Measurements from ENCODE around the gene NRCAM.

Gene NRCAM

GRCh38 chr7:108129018-108129965 lies 326.9 kb downstream of the NRCAM start:
- no peak for TF ChIP-seq EZH2 (optimal IDR thresholded peaks at IDR 0.05; ENCODE audit: low read depth, low read length)
- no peak for TF ChIP-seq EZH2phosphoT487 (IDR thresholded peaks at IDR 0.05; ENCODE audit: low read length)
- no peak for TF ChIP-seq CTCF (IDR thresholded peaks at IDR 0.05; ENCODE audit: low read length)
- Histone ChIP-seq H2AFZ (ENCODE audit: low read length) (no peak overlapping the region), H3K27ac (ENCODE audit: low read length) (no peak overlapping the region), H3K4me2 (ENCODE audit: low read depth, low read length) (no peak overlapping the region), H3K79me2 (ENCODE audit: low read length) (no peaks in the 10 kb centered on the region), H3K4me3 (ENCODE audit: low read length) (no peak overlapping the region), H3K9me2 (replicated peaks; ENCODE audit: insufficient read depth, low read length) (no peaks in the 10 kb centered on the region), H3K27me3 (replicated peaks; ENCODE audit: insufficient read depth, low read length) (peaks cover 41% of the 10 kb centered on the region), H3K4me1 (ENCODE audit: low read length) (no peaks in the 10 kb centered on the region), H3K9ac (ENCODE audit: low read length) (no peak overlapping the region), H4K20me1 (ENCODE audit: insufficient read depth, low read length) (no peaks in the 10 kb centered on the region), H3F3A (ENCODE audit: insufficient read depth, low read length) (no peaks in the 10 kb centered on the region), H3K9me3 (replicated peaks; ENCODE audit: insufficient read depth, low read length) (no peaks in the 10 kb centered on the region), H3K36me3 (replicated peaks; ENCODE audit: insufficient read depth, low read length) (no peaks in the 10 kb centered on the region)
- DNase-seq: no peak

- Histone ChIP-seq H3K4me3 (ENCODE audit: low read length) (no peak overlapping the region), H3K4me2 (ENCODE audit: low read depth, low read length) (no peak overlapping the region), H3K27ac (ENCODE audit: low read length) (no peak overlapping the region), H2AFZ (ENCODE audit: low read length) (no peak overlapping the region), H3K36me3 (replicated peaks; ENCODE audit: insufficient read depth, low read length) (no peaks in the 10 kb centered on the region), H3K9ac (ENCODE audit: low read length) (no peak overlapping the region), H3K4me1 (ENCODE audit: low read length) (no peaks in the 10 kb centered on the region), H3F3A (ENCODE audit: insufficient read depth, low read length) (no peaks in the 10 kb centered on the region), H3K9me3 (replicated peaks; ENCODE audit: insufficient read depth, low read length) (no peaks in the 10 kb centered on the region), H4K20me1 (ENCODE audit: insufficient read depth, low read length) (no peaks in the 10 kb centered on the region), H3K27me3 (replicated peaks; ENCODE audit: insufficient read depth, low read length) (peaks cover 33% of the 10 kb centered on the region), H3K79me2 (ENCODE audit: low read length) (no peaks in the 10 kb centered on the region), H3K9me2 (replicated peaks; ENCODE audit: insufficient read depth, low read length) (no peaks in the 10 kb centered on the region)
- TF ChIP-seq CTCF (IDR thresholded peaks at IDR 0.05; ENCODE audit: low read length) (no peak), EZH2 (optimal IDR thresholded peaks at IDR 0.05; ENCODE audit: low read depth, low read length) (no peak), EZH2phosphoT487 (IDR thresholded peaks at IDR 0.05; ENCODE audit: low read length) (no peak)
- DNase-seq: no peak
These were observed 327.7 kb downstream of the NRCAM start for GRCh38 chr7:108128514-108128913.

DNA sequence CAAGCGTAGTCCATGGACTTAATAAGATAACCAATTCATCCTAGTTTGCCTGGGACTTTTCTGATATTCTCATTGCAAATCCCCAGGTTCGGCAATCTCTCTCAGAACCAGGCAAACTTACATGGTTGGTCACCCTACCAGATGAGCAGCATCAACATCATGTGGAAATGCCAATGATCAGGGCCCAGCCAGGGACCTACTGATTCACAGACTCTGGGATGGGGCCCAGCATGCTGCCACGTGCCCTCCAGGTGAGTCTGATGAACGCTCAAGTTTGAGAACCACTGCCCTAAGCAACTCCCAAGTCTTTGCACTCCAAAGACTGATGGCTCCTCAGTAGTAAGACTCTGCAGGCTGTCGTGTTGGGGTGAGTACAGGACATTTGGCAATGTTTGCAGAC lies 328.8 kb downstream of the NRCAM start:
- Histone ChIP-seq H3K27me3 (replicated peaks; ENCODE audit: insufficient read depth, low read length) (peaks cover 23% of the 10 kb centered on the region), H2AFZ (ENCODE audit: low read length) (no peak overlapping the region), H3K27ac (ENCODE audit: low read length) (no peak overlapping the region), H3K9ac (ENCODE audit: low read length) (no peak overlapping the region), H3K36me3 (replicated peaks; ENCODE audit: insufficient read depth, low read length) (no peaks in the 10 kb centered on the region), H3F3A (ENCODE audit: insufficient read depth, low read length) (no peaks in the 10 kb centered on the region), H3K79me2 (ENCODE audit: low read length) (no peaks in the 10 kb centered on the region), H4K20me1 (ENCODE audit: insufficient read depth, low read length) (no peaks in the 10 kb centered on the region), H3K4me3 (ENCODE audit: low read length) (no peak overlapping the region), H3K9me2 (replicated peaks; ENCODE audit: insufficient read depth, low read length) (no peaks in the 10 kb centered on the region), H3K4me1 (ENCODE audit: low read length) (no peaks in the 10 kb centered on the region), H3K4me2 (ENCODE audit: low read depth, low read length) (no peak overlapping the region), H3K9me3 (replicated peaks; ENCODE audit: insufficient read depth, low read length) (no peaks in the 10 kb centered on the region)
- no peak for TF ChIP-seq EZH2phosphoT487 (IDR thresholded peaks at IDR 0.05; ENCODE audit: low read length)
- TF ChIP-seq CTCF (IDR thresholded peaks at IDR 0.05; ENCODE audit: low read length): no peak
- no peak for TF ChIP-seq EZH2 (optimal IDR thresholded peaks at IDR 0.05; ENCODE audit: low read depth, low read length)
- no peak for DNase-seq

Data from MM.1S (cell line).